HUDEP-2 (cell line): ENCODE measurements around the gene SMAD7.
"Not testable (repeated sequence)": the region's sequence is repeated elsewhere in the genome, so short reads cannot be mapped to it uniquely, and the experiment has no call there.

Experiments
- DNase-seq, 76 experiments: peaks; one replicate each; lab custom pipeline; 2025; ENCODE audit not compliant: unreplicated experiment in 76 of 76; lab: John Stamatoyannopoulos, UW

The SMAD7 gene

GRCh38 chr18:48884306-48884705 lies 66.5 kb downstream of the SMAD7 start:
- DNase-seq: no peak

- no peak for DNase-seq
These were observed 68.4 kb downstream of the SMAD7 start for GRCh38 chr18:48882379-48882778.

- no peak for DNase-seq
These were observed 69.8 kb downstream of the SMAD7 start for GRCh38 chr18:48880931-48881330.

GRCh38 chr18:48879008-48879431 lies 71.7 kb downstream of the SMAD7 start:
- no peak for DNase-seq

- DNase-seq: no peak
These were observed 72.3 kb downstream of the SMAD7 start for GRCh38 chr18:48878471-48878870.

- no peak for DNase-seq
These were observed 72.8 kb downstream of the SMAD7 start for GRCh38 chr18:48877941-48878340.

GRCh38 chr18:48876590-48876989 lies 74.2 kb downstream of the SMAD7 start:
- no peak for DNase-seq

GRCh38 chr18:48875942-48876511 lies 74.7 kb downstream of the SMAD7 start:
- no peak for DNase-seq

GRCh38 chr18:48875314-48875941 lies 75.3 kb downstream of the SMAD7 start:
- no peak for DNase-seq

- DNase-seq: no peak
These were observed 76.0 kb downstream of the SMAD7 start for GRCh38 chr18:48874701-48875162.

- DNase-seq: no peak
These were observed 76.5 kb downstream of the SMAD7 start for GRCh38 chr18:48874233-48874632.

GRCh38 chr18:48872234-48873145 lies 78.3 kb downstream of the SMAD7 start:
- no peak for DNase-seq

- DNase-seq: no peak
These were observed 79.2 kb downstream of the SMAD7 start for GRCh38 chr18:48871391-48872166.

- DNase-seq: not testable (repeated sequence)
These were observed 79.8 kb downstream of the SMAD7 start for GRCh38 chr18:48870926-48871325.
